Measurements from ENCODE around the gene LAIR2. TPM values are rescaled to one million over a fixed set of nuclear protein-coding genes. Genes with fewer than 3 reads are reported as not detected.
A peak's percentile ranks its signal among the peaks of the same experiment; 100 is the strongest.

LAIR2 gene
- total and polyA plus RNA-seq, 2 of the 13 experiments (the other 11 are each of a cell fraction or from before 2014, with no cell fraction given), result 1.3 to 1.9 TPM

DNA sequence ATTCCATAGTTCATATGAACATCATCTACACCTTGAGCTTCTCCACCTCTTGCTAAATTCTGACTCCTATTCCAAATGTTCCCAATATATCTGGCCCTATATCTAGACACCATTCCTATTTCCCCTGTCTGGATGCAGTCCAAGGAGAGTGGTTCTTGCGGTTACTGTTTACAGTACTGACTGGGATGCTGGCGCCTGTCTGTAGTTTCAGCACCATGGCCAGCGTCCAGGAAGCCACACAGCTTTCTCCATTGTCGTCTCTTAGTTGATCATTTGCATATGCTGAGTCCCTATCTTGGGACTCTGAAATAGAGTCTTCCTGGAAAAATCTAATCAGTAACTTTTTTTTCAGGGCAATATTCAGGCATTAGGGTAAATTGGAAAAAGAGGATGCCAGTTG lies 14.9 kb downstream of the LAIR2 start (continued):
- TF ChIP-seq DNMT3B (CRISPR knock-in tag; conservative IDR thresholded peaks at IDR 0.05) (peak; percentile 97), MXD3 (CRISPR knock-in tag; IDR thresholded peaks at IDR 0.05) (peak; percentile 68; the same call in 1 of the 2 replicates), CC2D1A (CRISPR knock-in tag; IDR thresholded peaks at IDR 0.05) (no peak), IRF9 (CRISPR knock-in tag; IDR thresholded peaks at IDR 0.05; ENCODE audit: borderline replicate concordance) (no peak), ATF7-NPFF (CRISPR knock-in tag; IDR thresholded peaks at IDR 0.05; ENCODE audit: low read depth) (no peak), SKI (IDR thresholded peaks at IDR 0.05; ENCODE audit: partially characterized antibody) (no peak), ZNF724P (CRISPR knock-in tag; IDR thresholded peaks at IDR 0.05; ENCODE audit: borderline replicate concordance) (no peak), FOXK1 (CRISPR knock-in tag; IDR thresholded peaks at IDR 0.05; ENCODE audit: borderline replicate concordance, low read depth) (peak; percentile 76; the same call in 1 of the 2 replicates), ZNF549 (CRISPR knock-in tag; IDR thresholded peaks at IDR 0.05) (no peak), MTA1 (CRISPR knock-in tag; IDR thresholded peaks at IDR 0.05; ENCODE audit: borderline replicate concordance) (no peak), ZNF234 (CRISPR knock-in tag; conservative IDR thresholded peaks at IDR 0.05) (no peak), NFYC (CRISPR knock-in tag; IDR thresholded peaks at IDR 0.05) (no peak), HDAC2 (CRISPR knock-in tag; IDR thresholded peaks at IDR 0.05) (peak; percentile 61; the same call in 1 of the 2 replicates), HOXA3 (CRISPR knock-in tag; IDR thresholded peaks at IDR 0.05) (0 out of 2 replicates have a peak, but pooled peaks have one; percentile 28), GATAD1 (CRISPR knock-in tag; IDR thresholded peaks at IDR 0.05) (0 out of 2 replicates have a peak, but pooled peaks have one; percentile 40), ZNF598 (CRISPR knock-in tag; IDR thresholded peaks at IDR 0.05; ENCODE audit: borderline replicate concordance) (no peak), BRF2 (CRISPR knock-in tag; IDR thresholded peaks at IDR 0.05) (no peak)
- TF ChIP-seq, protein P1, sequence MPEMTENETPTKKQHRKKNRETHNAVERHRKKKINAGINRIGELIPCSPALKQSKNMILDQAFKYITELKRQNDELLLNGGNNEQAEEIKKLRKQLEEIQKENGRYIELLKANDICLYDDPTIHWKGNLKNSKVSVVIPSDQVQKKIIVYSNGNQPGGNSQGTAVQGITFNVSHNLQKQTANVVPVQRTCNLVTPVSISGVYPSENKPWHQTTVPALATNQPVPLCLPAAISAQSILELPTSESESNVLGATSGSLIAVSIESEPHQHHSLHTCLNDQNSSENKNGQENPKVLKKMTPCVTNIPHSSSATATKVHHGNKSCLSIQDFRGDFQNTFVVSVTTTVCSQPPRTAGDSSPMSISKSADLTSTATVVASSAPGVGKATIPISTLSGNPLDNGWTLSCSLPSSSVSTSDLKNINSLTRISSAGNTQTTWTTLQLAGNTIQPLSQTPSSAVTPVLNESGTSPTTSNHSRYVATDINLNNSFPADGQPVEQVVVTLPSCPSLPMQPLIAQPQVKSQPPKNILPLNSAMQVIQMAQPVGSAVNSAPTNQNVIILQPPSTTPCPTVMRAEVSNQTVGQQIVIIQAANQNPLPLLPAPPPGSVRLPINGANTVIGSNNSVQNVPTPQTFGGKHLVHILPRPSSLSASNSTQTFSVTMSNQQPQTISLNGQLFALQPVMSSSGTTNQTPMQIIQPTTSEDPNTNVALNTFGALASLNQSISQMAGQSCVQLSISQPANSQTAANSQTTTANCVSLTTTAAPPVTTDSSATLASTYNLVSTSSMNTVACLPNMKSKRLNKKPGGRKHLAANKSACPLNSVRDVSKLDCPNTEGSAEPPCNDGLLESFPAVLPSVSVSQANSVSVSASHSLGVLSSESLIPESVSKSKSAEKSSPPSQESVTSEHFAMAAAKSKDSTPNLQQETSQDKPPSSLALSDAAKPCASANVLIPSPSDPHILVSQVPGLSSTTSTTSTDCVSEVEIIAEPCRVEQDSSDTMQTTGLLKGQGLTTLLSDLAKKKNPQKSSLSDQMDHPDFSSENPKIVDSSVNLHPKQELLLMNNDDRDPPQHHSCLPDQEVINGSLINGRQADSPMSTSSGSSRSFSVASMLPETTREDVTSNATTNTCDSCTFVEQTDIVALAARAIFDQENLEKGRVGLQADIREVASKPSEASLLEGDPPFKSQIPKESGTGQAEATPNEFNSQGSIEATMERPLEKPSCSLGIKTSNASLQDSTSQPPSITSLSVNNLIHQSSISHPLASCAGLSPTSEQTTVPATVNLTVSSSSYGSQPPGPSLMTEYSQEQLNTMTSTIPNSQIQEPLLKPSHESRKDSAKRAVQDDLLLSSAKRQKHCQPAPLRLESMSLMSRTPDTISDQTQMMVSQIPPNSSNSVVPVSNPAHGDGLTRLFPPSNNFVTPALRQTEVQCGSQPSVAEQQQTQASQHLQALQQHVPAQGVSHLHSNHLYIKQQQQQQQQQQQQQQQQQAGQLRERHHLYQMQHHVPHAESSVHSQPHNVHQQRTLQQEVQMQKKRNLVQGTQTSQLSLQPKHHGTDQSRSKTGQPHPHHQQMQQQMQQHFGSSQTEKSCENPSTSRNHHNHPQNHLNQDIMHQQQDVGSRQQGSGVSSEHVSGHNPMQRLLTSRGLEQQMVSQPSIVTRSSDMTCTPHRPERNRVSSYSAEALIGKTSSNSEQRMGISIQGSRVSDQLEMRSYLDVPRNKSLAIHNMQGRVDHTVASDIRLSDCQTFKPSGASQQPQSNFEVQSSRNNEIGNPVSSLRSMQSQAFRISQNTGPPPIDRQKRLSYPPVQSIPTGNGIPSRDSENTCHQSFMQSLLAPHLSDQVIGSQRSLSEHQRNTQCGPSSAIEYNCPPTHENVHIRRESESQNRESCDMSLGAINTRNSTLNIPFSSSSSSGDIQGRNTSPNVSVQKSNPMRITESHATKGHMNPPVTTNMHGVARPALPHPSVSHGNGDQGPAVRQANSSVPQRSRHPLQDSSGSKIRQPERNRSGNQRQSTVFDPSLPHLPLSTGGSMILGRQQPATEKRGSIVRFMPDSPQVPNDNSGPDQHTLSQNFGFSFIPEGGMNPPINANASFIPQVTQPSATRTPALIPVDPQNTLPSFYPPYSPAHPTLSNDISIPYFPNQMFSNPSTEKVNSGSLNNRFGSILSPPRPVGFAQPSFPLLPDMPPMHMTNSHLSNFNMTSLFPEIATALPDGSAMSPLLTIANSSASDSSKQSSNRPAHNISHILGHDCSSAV (CRISPR knock-in tag; IDR thresholded peaks at IDR 0.05; ENCODE audit: borderline replicate concordance), result no peak
